ENCODE measurements around the gene ACSL1.

The ACSL1 gene

GRCh38 chr4:184715526-184715925, 110.2 kb downstream of the ACSL1 start:
- DNase-seq (ENCODE audit: low spot score), result no peak

- DNase-seq (ENCODE audit: low spot score), result no peak
These were observed 111.9 kb downstream of the ACSL1 start for GRCh38 chr4:184713887-184714286.

GRCh38 chr4:184712322-184712721, 113.4 kb downstream of the ACSL1 start:
- DNase-seq (ENCODE audit: low spot score), result no peak

- no peak for DNase-seq (ENCODE audit: low spot score)
These were observed 119.3 kb downstream of the ACSL1 start for GRCh38 chr4:184706453-184706852.

GRCh38 chr4:184705692-184706091, 120.1 kb downstream of the ACSL1 start:
- no peak for DNase-seq (ENCODE audit: low spot score)

All from CD4-positive, alpha-beta T cell treated with Interleukin-6 at 100 ng/mL for 8 hours (primary cell).